Renal cortex interstitium (tissue), 15 donors: Measurements from ENCODE around the gene CMA1. TPM values are rescaled to one million over a fixed set of nuclear protein-coding genes. Genes with fewer than 3 reads are reported as not detected.
"Not testable (repeated sequence)": the region's sequence is repeated elsewhere in the genome, so short reads cannot be mapped to it uniquely, and the experiment has no call there.

Experiments
- DNase-seq, 11 donors: peaks; one replicate each; pipeline ENCODE4 v3.0.0-alpha.2; 2013; ENCODE audit warnings: low read depth in 9 of 11, low spot score in 4 of 11; ENCODE audit errors: extremely low read depth in 1 of 11
- long read RNA-seq, 16 experiments: transcript quantifications; one replicate each; lab custom pipeline, GENCODE V29; 2026
- polyA plus RNA-seq, 3 donors: library from polyadenylated mRNA; unstranded; fragments of 120-200 nt; gene quantifications; one replicate each; pipeline ENCODE4 v1.2.1, GENCODE V29; 2013; ENCODE audit not compliant: insufficient read length in 3 of 3

Gene CMA1, protein sequence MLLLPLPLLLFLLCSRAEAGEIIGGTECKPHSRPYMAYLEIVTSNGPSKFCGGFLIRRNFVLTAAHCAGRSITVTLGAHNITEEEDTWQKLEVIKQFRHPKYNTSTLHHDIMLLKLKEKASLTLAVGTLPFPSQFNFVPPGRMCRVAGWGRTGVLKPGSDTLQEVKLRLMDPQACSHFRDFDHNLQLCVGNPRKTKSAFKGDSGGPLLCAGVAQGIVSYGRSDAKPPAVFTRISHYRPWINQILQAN
- under 1 TPM; 0.19 to 0.53 (median 0.32) TPM for polyA plus RNA-seq
- long read RNA-seq, donor 1 = 0 reads
- long read RNA-seq, donor 2 = 0 reads
- long read RNA-seq, donor 3 = 0 reads
- long read RNA-seq, donor 4 = 0 reads
- long read RNA-seq, donor 5 = 0 reads
- long read RNA-seq, donor 6 = 0 reads
- long read RNA-seq, donor 7 = 0 reads
- long read RNA-seq, donor 8 = 0 reads
- long read RNA-seq, donor 9 = 0 reads
- long read RNA-seq, donor 10 = 0 reads
- long read RNA-seq, donor 11 = 0 reads
- long read RNA-seq, donor 12 = 0 reads
- long read RNA-seq, donor 13 = 0 reads
- long read RNA-seq, donor 14 = 0 reads
- long read RNA-seq, donor 15 = 0 reads
- long read RNA-seq, donor 16 = 0 reads

DNA sequence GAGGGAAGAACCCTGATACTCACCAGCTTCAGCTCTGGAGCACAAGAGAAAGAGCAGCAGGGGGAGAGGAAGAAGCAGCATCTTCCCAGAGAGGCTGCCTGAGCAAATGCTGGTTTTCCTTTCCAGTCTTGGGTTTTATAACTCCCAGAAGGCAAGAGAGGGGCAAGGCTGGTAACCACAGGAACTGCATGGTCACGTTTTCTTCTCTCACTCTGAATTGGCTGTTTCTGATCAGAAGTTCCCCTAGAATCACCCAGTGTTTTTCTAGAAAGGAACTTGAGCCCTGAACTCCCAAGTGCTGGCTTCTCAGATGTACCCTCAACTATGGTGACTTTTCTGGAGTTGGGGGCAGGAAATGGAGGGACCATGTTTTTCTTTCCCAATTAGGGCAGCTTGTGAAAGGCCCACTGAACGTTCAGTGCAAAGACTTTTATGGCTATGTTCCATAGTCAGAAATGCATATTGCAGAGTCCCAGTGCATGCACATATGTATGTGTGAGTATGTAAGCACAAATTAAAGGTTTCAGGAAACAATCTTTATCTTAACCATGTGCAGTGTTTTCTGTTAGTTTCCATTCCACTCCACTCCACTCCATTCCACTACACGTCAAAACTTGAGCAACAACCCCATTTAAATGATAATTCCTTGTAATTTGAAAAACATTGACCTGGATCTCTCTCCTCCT, at the start of gene CMA1:
Gene CMA1 (minus strand): TSS at position 111 of the 686 bp plus-strand sequence. CDS start 30 bp downstream, at position 81.
- DNase-seq = no peak

DNA sequence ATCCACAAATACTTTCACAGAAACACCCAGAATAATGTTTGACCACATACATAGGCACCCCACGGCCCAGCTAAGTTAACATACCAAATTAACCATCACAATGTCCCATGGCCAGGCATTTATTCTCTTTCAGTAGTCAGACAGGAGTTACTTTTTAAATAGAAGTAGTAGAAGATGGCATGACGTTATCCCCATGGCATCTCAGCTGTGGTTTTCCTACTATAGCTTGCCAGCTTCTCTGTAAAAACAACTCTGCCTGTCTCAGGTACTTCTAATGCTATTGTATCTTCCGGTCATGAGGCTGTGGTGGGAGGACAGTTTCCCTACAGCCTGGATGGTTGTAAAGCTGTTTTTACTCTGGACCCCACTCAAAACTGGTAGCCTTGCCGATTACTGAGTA, 48.7 kb upstream of the CMA1 start:
- DNase-seq = no peak

- not testable (repeated sequence) for DNase-seq
Observed at GRCh38 chr14:24549064-24549463, 41.0 kb upstream of the CMA1 start.

- DNase-seq = no peak
Observed at GRCh38 chr14:24542346-24542936, 34.4 kb upstream of the CMA1 start.

GRCh38 chr14:24535737-24536136, 27.7 kb upstream of the CMA1 start:
- no peak for DNase-seq

DNA sequence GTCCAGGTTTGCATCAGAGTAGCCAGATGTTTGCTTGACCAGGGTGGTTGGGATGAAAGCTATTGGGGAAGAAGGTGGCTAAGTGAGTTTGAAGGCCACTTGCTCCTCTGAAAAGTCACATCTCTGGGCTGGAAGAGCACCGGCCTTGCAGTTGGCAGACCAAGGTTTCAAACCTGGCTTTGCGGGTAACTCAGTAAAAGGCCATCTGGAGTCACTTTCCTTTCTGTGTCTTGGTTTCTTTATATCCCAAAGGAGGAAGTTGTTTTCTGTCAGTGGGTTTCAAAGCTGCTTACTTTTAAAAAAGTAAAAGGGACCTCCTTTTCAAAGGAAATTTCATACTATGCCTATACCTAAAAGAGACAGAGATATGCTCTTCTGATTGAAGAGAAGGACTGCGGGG, 26.2 kb upstream of the CMA1 start:
- DNase-seq = no peak

DNA sequence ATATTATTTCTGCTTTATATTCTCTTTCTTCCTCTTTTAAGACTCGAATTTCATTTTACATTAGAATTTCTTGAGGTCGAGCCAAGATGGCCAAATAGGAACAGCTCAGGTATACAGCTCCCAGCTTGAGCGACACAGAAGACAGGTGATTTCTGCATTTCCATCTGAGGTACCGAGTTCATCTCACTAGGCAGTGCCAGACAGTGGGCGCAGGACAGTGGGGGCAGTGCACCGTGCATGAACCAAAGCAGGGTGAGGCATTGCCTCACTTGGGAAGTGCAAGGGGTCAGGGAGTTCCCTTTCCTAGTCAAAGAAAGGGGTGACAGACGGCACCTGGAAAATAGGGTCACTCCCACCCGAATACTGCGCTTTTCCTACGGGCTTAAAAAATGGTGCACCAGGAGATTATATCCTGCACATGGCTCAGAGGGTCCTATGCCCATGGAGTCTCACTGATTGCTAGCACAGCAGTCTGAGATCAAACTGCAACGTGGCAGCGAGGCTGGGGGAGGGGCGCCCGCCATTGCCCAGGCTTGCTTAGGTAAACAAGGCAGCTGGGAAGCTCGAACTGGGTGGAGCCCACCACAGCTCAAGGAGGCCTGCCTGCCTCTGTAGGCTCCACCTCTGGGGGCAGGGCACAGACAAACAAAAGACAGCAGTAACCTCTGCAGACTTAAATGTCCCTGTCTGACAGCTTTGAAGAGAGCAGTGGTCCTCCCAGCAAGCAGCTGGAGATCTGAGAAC, 18.0 kb upstream of the CMA1 start:
- DNase-seq = not testable (repeated sequence)

DNA sequence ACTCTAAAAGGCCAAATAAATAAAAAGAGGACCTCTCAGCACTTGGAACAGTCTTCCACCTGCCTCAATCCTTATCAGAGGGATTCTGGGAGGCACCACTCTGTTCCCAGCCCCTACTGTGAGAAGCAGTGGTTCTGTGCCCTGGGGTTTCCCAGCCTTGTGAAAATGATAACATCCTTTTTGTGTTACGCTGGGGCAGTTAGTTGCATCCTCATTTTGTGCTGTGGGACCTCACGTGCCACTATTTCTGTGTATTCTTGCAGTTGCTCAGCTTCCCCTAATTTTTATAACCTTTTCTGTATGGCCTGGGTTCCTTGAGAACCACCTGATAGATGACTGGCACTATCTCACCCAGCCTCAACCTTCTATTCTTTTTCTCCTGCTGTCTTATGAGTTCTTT, 10.8 kb upstream of the CMA1 start:
- no peak for DNase-seq

DNA sequence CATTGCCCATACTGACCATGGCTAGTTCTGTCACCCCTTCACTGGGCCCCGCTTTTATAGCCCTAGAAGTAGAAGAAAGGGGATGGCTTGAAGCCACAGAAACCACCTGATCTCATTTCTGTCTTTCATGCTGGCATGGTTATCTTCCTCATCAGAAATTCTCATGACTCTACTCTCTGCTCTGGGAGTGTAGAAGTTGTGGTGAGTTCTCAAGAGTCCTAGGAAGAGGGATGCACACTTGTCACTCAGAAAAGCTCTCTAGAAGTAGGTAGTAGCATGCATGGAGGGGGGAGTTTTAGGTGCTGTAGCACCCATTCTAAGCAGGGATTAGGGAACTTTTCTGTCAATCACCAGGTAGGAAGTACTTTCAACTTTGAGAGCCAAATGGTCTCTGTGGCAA, 6.1 kb upstream of the CMA1 start:
- DNase-seq = no peak

DNA sequence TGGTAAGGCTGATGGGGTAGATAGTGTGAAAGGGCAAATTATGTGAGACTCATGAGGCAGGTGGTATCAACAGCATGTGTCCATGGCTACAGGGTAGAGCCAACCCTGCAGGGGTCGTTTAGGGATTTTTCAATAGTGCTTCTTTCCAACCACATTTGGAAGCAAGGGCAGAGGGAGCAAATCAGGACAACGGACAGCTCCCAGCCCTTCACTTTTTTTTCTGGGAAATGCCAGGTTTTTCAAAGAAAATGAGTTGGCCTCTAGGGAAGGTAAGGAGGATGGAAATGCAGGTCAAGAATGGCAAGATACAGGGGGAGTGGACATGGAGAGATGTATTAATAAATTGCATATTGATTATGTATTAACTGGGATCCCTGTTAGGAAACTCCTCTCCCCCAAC, 4.9 kb upstream of the CMA1 start:
- DNase-seq = peak in 7 of 11 donors; percentile 0 to 12 (median 4)

GRCh38 chr14:24506443-24506842, 1.6 kb downstream of the CMA1 start:
- no peak for DNase-seq

GRCh38 chr14:24504425-24504950, 3.6 kb downstream of the CMA1 start:
- no peak for DNase-seq

DNA sequence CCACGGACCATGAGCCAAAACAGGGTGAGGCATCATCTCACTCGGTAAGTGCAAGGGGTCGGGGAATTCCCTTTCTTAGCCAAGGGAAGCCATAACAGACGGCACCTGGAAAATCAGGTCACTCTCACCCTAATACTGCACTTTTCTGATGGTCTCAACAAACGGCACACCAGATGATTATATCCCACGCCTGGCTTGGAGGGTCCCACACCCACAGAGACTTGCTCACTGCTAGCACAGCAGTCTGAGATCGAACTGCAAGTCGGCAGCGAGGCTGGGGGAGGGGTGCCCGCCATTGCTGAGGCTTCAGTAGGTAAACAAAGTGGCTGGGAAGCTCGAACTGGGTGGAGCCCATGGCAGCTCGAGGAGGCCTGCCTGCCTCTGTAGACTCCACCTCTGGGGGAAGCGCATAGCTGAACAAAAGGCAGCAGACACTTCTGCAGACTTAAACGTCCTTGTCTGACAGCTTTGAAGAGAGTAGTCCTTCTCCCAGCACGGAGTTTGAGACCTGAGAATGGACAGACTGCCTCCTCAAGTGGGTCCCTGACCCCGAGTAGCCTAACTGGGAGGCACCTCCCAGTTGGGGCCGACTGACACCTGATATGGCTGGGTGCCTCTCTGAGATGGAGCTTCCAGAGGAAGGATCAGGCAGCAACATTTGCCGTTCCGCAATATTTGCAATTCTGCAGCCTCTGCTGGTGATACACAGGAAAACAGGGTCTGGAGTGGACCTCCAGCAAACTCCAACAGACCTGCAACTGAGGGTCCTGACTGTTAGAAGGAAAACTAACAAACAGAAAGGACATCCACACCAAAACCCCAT, 16.3 kb downstream of the CMA1 start:
- DNase-seq = not testable (repeated sequence)

DNA sequence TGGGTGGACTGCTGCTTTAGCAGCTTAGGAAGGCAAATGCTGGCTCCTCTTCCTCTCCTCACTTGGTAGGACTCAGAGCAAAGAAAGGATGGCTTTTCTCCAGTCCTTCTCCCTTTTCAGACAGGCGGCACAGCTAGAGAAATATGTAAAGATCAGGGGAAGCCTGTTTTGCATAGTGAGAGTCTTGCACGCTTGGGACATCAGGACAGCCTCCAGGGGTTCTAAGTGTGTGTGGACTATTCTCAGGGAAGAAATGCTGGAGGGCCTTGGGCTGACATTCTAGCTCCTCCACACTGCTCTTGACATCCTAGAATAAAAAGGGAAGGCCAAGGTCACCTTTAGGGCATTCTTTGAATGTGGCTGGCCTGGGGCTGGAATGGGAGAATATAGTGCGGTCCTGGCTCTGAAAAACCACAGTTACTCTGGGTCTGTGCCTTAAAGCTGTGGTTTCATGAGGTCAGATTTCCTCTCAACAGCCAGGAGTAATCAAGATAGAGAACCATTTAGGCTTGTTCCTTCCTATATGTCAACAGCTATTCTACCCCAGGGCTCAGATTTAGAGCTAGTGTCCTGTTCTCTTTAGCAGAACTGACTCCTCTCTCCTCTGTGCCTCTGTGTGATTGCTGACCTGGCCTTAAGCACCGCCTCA, 24.3 kb downstream of the CMA1 start:
- no peak for DNase-seq

- not testable (repeated sequence) for DNase-seq
Observed at GRCh38 chr14:24482699-24483303, 25.3 kb downstream of the CMA1 start.

DNA sequence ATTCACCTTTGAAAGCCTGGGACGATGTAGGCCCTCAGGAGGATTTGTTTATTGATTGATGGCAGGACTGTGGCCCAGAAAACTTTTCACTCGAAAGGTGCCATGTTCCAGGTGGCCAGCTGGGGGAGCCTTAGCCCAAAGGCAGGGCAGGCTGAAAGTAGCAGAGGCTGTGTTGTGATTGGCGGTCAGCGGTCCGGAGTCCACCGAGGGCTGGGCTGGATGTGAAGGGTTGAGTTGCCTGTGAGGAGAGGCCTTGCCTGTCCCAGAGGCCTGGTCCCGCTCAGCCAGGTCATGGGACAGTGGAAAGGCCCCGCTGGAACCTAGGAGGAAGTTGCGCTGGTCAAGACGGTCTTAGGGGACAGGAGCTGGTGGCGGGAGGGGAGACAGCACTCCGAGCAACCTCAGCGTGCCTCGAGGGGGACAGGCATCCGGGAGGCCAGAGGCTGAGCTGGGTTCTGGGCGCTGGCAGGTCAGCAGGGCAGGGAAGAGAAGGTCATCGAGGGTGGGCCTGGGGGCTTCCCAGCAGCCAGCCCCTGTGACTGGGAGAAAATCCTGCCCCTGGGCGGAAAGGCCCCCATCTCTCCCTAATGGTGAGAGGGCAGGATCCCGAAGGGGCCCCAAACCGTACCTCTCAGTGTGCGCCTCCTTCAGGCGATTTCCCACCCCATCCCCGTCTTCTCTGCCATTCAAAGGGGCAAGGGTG, 26.3 kb downstream of the CMA1 start:
- peak in 4 of 11 donors; percentile 1 to 12 (median 9) for DNase-seq
